Endothelial cell of umbilical vein (primary cell): Measurements from ENCODE around the gene ZHX3.
A peak's percentile ranks its signal among the peaks of the same experiment; 100 is the strongest.

ENCODE experiments used
- CTCF ChIP-seq, 2 donors: IDR thresholded peaks; 1 replicate in 1 of 2; 2 replicates in 1 of 2; pipeline ENCODE4 v1.5.1; 2011; ENCODE audit warnings: low read length in 2 of 2, mild to moderate bottlenecking in 2 of 2, moderate library complexity in 2 of 2, control low read depth in 1 of 2, inconsistent platforms in 1 of 2, low read depth in 1 of 2; ENCODE audit not compliant: insufficient read depth in 1 of 2; ENCODE audit errors: extremely low read depth in 1 of 2
- EZH2 ChIP-seq: IDR thresholded peaks from 2 replicates; pipeline ENCODE4 v1.6.1; 2012; ENCODE audit warnings: borderline replicate concordance, low read depth, mild to moderate bottlenecking, moderate library complexity, low read length, inconsistent platforms; ENCODE audit not compliant: severe bottlenecking
- FOS ChIP-seq: IDR thresholded peaks from 2 replicates; pipeline ENCODE4 v1.6.1; 2011; ENCODE audit warnings: mild to moderate bottlenecking, low read length, moderate library complexity, borderline replicate concordance; ENCODE audit not compliant: insufficient read depth
- JUN ChIP-seq: IDR thresholded peaks from 2 replicates; pipeline ENCODE4 v1.6.1; 2011; ENCODE audit warnings: borderline replicate concordance, low read depth; ENCODE audit not compliant: insufficient read length, insufficient read depth
- MAX ChIP-seq: IDR thresholded peaks from 2 replicates; pipeline ENCODE4 v1.6.1; 2011; ENCODE audit not compliant: insufficient read depth, insufficient read length
- MYC ChIP-seq: IDR thresholded peaks from one replicate; pipeline ENCODE4 v1.6.1; 2011; ENCODE audit warnings: mild to moderate bottlenecking, low read depth, low read length
- POLR2A ChIP-seq: IDR thresholded peaks from 2 replicates; pipeline ENCODE4 v1.6.1; 2012; ENCODE audit warnings: low read depth, mild to moderate bottlenecking, control low read depth, low read length
- POLR2AphosphoS5 ChIP-seq: IDR thresholded peaks from 2 replicates; pipeline ENCODE4 v1.6.1; 2012; ENCODE audit warnings: low read depth, mild to moderate bottlenecking, control low read depth, low read length, moderate library complexity; ENCODE audit not compliant: insufficient read depth

GRCh38 chr20:41213150-41213820, 104.2 kb downstream of the ZHX3 start:
- TF ChIP-seq CTCF (IDR thresholded peaks at IDR 0.05; ENCODE audit: extremely low read depth in 1 of 2, insufficient read depth in 1 of 2, low read depth in 1 of 2, low read length in 2 of 2) (no peak), POLR2A (no peak), EZH2 (no peak), POLR2AphosphoS5 (no peak), MAX (no peak), MYC (no peak), FOS (peak; percentile 50), JUN (no peak)
